Measurements from ENCODE around the gene HS6ST2.
"Not testable (repeated sequence)": the region's sequence is repeated elsewhere in the genome, so short reads cannot be mapped to it uniquely, and the experiment has no call there.

The HS6ST2 gene

DNA sequence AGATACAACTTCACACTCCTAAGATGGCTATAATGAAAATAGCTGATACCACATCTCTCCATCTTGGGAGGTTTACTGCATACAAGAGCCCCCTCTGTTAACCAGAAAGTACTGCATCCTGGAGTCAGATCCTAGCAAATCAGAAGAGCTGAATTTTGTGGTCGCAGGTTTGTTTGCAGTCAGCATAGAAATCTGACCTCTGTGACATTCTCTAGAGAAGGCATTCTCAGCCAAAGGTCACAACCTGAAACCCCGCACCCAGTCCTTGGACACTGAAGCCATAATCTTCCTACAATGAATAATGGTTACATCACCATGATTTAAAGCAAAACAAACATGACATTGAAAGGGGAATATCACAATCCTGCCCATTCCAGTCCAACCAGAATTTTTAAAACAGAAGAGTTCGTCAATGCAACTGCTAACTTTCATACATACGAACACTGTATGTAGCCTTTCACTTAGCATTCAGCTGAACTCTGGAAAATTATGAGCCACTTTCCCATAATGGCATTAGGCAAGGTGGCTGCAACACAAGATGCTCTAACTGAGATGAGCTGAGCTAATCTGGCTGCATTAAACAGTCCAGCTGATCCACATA is 17.6 kb downstream of the HS6ST2 start:
- no peak for DNase-seq

DNA sequence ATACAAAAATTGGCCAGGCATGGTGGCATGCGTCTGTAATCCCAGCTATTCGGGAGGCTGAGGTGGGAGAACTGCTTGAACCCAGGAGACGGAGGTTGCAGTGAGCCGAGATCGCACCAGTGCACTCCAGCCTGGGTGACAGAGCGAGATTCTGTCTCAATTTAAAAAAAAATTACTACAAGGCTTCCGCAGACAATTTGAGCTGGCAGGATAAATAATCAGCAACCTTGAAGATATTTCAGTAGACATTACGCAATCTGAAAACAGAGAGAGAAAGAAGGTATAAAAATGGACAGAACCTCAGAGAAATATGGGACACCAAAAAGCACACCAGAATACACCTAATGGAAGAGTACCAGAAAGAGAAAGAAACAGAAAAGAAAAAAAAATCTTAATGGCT is 25.3 kb downstream of the HS6ST2 start:
- DNase-seq: no peak

DNA sequence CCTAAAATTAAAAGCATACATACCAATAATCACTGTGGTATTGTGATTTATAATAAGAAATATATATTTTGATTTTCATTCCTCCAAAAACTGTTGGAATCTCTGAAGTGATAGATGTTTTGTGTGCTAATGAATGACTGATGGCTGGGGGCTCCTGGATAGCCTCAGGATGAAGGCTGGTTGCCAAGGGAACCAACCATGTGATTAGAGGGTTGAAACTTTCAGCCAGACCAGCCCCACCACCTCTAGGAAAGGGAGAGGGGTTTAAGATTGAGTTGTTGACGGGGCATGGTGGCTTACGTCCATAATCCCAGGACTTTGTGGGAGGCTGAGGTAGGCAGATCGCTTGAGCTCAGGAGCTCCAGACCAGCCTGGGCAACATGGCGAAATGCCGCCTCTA is 34.0 kb downstream of the HS6ST2 start:
- DNase-seq: no peak

DNA sequence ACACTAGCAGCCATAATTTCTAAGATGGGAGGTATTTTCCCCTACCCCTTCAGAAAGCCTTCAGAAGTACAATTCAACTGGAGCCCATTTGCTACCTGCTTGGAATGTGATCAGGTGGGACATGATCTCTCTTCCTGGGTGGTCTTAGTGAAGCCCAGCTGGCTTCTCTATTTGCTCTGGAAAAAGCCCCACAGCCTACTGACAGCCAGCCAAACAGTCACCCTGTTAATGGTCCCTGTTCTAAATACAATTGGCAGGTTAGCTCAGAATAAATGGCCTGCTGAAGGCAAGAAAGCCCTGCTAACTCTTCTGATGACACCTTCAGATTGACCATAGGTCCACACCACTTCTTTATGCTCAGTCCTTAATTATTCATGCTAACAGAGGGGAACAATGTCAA is 39.9 kb downstream of the HS6ST2 start:
- no peak for DNase-seq

DNA sequence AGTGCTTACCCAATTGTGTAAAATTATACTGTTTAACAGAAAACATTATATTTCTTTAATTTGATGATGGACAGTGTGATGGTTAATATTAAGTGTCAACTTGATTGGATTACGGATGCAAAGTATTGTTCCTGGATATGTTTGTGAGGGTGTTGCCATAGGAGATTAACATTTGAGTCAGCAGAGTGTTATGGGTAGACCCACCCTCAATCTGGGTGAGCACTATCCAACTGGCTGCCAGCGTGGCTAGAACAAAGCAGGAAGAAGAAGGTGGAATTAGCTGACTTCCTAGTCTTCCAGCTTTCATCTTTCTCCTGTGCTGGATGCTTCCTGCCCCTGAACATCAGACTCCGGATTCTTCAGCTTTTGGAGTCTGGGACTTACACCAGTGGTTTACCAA is 42.1 kb downstream of the HS6ST2 start:
- no peak for DNase-seq

DNA sequence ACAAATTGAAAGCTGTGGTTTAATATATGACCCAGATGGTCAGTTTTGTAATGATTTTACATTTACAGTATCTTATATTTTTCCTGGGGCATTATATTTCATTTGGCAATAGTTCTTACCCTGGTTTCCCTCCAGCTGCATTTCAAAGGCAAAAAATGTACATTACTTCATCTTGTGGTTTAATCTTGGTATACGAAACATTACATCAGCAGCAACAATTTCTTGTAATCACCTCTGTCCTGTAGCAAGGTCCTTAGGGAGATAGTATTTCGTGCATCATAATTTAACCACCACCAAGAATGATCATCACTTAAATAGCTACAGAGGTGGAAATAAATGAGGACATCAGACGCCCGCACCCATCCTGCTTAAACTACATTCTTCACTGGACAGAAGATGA is 48.8 kb downstream of the HS6ST2 start:
- DNase-seq: no peak

DNA sequence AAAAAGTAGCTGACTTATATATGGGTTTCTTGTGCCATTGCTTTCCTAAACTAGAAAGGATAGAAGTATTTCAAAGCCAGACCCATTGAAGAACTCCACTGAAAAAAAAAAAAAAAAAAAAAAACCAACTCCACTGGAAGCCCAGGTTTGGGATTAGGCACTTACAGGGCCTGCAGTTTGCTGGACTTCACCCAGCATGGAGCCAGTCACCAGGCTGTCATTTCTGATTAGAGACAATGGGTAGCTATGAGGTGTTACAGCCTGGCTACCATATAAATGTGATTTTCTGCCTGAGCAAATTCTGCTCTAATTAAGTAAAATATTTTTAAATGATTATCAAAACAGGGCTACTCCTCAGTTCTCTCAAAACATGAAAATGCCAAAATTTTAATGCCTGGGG is 49.5 kb downstream of the HS6ST2 start:
- no peak for DNase-seq

DNA sequence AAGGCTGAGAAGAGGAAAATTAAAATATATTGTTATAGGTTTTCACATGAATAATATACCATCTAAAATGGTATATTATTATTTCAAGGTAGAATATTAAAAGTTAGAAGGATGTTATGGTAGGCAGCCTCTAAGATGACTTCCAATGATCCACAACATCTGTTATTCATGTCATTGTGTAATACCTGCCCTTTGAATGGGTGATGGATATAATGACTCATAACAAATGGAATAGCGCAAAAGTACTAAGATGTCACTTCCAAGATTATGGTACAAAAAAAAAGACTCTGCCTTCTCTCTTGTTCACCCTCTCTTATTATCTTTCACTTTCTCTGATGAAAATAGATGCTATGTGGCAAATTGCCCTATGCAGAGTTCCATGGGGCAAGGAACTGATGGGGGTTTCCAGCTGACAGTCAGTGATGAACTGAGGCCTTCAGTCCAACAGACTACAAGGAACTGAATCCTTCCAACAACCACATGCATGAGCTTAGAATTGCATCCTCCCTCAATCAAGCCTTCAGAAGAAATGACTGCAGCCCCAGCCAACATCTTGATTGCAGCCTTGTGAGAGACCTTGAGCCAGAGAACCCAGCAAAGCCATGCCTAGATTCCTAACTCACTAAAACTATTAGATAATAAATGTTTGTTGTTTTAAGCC is 57.7 kb downstream of the HS6ST2 start:
- DNase-seq: no peak

DNA sequence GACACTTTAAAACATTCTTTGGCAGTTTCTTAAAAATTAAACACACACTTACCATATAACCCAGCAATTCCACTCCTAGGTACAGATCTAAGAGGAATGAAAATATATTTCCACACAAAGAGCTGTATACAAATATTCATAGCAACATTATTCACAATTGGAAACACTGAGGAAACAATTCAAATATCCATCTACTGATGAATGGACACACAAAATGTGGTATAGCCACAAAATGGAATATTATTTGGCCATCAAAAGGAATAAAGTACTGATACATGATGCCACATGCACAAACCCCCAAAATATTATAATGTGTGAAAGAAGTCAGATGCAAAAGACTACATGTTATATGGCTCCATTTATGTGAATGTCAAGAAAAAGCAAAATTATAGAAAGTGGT is 70.9 kb downstream of the HS6ST2 start:
- DNase-seq: no peak

DNA sequence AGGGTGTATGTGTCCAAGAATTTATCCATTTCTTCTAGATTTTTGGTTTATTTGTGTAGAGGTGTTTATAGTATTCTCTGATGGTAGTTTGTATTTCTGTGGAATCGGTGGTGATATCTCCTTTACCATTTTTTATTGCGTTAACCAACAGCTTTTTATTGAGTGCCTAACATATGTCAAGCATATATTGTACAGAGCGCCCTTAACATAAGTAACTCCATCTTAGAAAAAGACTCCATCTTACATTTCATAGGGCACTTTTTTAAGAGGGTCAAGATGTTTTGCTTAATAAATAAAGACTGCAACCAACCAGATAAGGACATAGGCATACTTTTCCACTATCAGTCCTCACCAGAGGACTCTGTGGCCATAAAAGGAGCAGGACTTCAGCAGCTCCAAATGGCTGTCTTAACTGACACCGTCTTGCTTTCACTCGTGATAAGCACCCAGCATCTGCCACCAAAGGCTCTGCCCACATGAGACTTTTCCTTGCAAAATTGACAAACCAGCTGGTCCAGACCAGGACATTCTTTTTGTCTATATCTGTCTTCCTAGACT is 75.0 kb downstream of the HS6ST2 start:
- DNase-seq: no peak

DNA sequence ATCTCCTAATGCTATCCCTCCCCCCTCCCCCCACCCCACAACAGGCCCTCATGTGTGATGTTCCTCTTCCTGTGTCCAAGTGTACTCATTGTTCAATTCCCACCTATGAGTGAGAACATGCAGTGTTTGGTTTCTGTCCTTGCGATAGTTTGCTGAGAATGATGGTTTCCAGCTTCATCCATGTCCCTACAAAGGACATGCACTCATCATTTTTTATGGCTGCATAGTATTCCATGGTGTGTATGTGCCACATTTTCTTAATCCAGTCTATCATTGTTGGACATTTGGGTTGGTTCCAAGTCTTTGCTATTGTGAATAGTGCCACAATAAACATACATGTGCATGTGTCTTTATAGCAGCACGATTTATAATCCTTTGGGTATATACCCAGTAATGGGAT is 77.7 kb downstream of the HS6ST2 start:
- not testable (repeated sequence) for DNase-seq

DNA sequence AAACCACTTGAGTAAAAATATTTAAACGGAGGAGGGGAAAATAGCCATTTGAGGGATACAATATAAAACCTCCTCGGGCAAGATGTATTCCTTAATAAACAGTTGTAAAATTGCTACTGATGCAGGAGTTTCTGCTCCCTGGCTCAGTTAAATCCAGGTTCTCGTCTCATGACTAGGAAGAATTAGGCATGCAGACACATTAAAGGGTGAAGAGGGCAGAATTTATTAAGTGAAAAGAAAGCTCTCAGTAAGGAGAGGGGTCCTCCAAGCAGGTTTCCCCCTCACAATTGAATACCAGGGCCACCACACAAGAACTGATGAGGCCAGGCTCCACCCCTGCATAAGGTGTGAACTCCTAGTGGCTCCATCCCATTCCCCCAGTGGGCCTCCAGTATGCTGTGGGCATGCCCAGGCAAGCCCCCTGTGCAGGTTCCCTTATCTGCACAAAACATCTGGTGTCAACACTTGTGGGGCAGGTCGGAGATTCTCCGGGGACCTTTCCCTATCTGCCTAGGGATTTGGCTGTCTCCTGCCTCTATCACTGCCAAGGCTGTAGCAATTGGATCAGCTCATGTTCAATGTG is 80.4 kb downstream of the HS6ST2 start:
- DNase-seq: no peak

DNA sequence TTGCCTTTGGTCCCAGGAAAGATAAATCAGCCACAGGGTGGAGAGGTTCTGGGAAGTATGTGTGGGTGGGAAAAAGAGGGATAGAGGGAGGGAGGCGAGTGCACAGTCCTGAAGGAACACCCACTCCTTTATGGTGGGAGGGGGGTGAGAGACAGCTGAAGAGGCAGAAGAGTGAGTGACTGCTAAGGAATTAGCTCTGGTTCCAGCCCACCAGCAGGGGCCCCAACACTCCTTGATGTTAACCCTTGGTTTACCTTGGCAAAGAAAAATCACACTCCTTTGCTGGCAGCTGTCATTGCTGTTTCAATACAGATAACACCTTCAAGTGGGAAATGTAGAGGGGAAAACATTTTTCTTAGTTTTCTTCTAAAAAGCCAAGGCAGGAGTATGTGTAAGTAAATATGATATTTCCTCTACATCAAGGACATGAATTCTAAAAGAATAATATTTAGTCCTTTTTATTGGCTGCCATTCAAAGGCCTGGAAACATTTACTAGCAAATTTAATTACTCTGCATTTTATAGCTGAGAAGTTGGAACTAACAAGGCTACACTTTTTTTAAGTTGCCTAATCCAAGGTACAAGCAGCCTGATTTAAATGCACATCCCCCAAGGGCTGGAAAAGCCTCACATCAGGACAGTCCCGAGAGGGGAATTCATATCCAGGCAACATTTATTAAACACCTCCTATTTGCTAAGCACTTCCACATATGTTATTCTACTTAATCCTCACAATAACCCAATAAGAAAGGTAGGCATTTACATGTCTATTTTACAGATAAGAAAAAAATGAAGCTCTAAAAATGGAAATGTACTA is 81.7 kb downstream of the HS6ST2 start:
- no peak for DNase-seq

DNA sequence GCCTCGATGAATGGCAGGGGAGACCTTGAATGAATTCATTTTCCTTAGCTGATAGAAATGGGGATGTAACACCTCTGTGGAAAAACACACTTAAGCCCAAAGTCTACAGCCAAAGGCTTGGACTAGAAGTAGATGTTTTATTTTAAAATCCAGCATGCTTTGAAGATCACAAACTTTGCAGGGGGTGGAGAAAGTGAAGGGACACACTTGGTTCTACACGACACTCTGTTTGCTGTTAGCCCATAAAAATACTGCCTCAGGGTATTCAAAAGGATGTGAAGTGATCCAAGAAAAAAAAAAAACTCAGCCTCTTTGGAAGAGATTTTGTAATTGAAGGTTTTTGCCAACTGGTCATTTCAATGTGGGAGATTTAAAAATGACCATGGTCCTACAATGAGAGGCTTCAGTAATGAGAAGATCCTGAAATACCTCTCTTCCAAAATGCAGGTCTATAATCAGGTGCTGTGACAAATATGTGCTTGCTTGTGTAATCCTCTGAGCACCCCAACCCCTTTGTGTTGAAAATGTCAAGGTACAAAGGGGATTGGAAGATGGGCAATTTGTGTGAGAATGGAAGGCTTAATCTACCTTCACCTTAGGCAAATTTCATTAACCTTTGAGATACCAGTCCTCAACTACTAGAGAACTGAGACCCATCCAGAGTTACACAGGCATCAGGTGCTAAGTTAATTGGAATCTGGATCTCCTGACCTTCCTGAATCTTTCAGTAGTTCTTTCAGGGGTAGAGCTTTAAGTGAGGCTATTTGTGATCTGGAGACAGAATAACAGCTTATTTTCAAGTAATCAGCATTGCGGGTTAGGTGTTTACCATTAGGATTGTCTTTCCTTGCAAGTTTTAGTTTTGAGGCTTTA is 82.5 kb downstream of the HS6ST2 start:
- DNase-seq: no peak

DNA sequence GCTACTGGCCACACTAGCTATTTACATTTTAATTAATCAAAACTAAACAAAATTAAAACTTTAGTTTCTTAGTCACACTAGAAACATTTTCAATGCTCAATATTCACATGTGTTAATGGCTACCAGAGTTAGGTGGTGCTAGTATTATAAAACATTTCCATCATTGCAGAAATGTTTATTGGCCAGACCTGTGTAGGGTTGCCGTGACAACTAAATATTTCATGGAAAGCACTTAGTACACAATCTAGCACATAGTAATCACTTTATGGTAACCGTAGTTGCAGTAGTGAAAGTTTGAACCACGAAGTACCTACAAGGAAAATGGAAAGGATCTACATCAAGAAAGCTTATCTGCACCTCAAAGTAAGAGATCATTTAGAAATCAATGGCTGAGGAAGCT is 95.9 kb downstream of the HS6ST2 start:
- no peak for DNase-seq

DNA sequence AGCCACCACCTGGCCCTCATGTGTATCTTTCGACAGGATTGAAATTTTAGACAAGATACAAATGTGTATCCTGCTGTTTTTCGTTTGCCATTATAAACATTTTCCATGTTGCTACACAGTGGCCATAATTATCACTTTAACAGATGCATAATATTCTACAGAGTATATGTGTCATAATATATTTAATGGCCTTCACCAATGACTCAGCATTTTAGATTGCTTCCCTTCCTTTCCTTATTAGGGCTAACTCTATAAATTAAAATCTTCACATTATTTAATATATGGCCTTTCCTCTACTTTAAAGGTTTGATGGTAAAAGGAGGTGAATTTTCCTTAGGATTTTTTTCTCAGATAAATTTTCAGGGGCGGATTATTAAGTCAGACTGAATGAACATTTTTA is 97.4 kb downstream of the HS6ST2 start:
- DNase-seq: no peak

DNA sequence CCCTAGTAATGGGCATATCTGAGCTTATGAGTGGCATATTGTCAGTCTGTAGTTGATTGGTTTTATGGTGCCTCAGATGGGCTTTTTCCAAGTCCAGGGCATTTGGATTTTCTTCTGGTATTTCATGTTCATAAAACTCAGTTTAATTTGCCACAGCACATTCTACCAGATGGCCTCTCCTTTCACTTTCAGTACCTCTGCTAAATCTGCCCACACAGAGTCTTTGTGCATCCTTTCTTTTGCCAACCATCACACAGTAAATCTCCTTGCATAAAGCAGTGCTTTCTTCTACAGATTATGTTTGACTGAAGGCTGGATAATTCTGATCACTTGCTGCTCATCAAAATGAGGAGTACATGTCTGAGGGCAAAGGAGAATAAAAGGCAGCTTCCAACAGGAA is 98.2 kb downstream of the HS6ST2 start:
- no peak for DNase-seq

DNA sequence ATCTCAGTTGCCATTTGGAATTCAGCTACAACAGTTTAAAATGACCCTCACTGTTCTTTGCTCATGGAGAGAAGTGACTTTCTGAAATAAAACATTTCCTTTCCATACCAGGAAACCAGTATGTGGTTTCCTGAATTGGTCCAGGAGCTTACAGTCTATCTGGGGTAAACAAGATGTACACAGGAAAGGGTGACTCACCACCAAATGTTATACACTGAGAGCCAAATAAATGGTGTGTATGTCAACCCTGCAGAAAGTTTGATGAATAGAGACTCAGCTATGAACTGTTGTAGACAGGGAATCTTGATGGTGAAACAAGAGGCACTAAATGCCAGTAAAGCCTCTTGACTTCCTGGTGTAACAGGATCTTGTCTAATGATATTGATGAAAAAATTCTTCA is 100.4 kb downstream of the HS6ST2 start:
- no peak for DNase-seq

DNA sequence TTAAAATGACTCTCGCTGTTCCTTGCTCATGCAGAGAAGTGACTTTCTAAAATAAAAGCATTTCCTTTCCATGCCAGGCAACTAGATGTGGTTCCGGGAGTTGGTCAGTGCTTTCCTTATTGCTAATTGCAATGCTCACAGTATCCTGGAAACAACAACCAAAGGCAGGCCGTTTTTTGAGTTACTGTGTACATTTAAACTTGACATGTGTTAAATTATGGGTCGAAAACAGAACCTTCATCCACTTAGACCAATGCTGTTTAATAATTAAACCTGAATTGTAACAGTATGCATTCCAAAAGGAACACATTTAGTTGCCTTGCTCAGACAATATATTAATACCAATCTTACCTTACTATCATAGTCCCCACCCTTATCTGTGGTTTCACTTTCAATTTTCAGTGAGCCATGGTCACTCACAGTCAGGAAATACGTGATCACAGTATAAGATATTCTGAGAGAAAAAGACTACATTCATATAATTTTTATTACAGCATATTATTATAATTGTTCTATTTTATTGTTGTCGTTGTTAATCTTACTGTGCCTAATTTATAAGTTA is 102.6 kb downstream of the HS6ST2 start:
- DNase-seq: no peak

DNA sequence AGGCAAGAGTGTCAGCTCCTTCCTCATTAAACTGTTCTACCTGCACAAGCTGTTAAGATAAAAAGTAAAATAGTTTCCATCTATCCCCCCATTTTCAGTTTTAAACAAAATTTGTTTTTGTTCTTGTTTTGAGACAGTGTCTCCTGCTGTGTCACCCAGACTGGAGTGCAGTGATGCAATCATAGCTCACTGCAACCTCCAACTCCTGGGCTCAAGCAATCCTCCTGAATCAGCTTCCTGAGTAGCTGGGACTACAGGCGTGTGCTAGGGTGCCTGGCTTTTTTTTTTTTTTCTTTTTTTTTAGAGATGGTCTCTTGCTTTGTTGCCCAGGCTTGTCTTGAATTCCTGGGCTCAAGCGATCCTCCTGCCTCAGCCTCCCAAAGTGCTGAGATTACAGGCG is 105.4 kb downstream of the HS6ST2 start:
- no peak for DNase-seq

DNA sequence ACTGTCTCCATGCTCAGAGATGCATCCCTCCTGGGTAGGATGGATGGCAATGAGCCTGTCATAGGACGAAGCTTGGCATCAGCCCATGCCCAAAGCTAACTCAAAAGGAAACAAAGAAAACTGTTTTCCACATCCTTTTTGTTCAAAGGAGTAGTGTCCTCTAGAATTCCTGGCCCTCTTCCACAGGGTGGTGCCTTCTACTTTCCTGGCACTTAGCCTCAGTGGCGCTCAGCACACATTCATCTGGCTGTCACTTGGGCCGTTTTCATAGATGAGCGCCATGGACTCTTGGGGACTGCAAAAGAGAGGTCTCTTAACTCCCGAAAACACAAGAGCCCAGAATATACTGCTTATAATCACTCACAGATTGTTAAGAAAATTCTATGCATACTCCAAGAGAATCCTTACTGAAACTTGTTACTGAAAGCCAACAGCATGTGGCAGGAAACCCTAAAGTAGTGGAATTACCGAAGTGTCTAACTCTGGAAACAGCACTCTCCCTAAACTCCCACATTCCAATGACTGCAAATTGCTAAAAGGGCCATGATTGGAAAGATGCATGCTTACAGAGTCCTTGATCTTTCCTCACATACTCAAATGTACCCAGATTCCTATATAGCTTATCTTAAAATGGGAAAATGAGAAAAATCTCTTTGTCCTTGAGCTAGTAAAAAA is 110.0 kb downstream of the HS6ST2 start:
- DNase-seq: no peak

DNA sequence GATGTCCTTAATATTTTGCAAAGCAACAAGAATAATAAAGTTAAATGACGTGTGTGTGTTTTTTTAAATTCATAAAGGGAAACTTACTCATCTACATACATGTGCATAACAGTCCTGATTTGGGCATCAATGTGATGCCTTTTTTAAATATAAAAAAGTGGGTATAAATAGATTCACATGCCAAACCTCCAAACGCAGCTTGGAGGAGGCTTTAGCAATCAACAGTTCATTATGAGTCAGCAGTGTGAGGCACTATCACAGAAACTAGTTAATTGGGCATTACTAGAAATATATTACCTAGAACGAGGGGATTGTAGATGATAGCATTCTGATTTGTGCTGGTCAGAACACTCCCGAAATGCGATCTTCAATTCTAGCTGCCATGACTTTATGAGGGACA is 115.1 kb downstream of the HS6ST2 start:
- DNase-seq: no peak

All from activated CD4-positive, alpha-beta T cell treated with anti-CD3 and anti-CD28 coated beads, Interleukin-2, amount 50 U/mL, for 1 hour (primary cell).